HL-60 (cell line): ENCODE data around the gene S100A9.

ENCODE experiments used
- CTCF ChIP-seq: IDR thresholded peaks from one replicate; pipeline ENCODE4 v1.5.1; 2011; ENCODE audit warnings: low read length, control low read depth, inconsistent platforms; ENCODE audit not compliant: insufficient read depth
- GABPA ChIP-seq: IDR thresholded peaks from 2 replicates; pipeline ENCODE4 v1.6.1; 2012; ENCODE audit warnings: low read depth
- POLR2AphosphoS5 ChIP-seq: IDR thresholded peaks from 2 replicates; pipeline ENCODE4 v1.6.1; 2012; ENCODE audit warnings: low read depth
- REST ChIP-seq: IDR thresholded peaks from 2 replicates; pipeline ENCODE4 v1.6.1; 2012; ENCODE audit warnings: low read depth; ENCODE audit not compliant: insufficient replicate concordance
- SPI1 ChIP-seq: IDR thresholded peaks from 2 replicates; pipeline ENCODE4 v1.6.1; 2012; ENCODE audit warnings: low read depth, mild to moderate bottlenecking, borderline replicate concordance

GRCh38 chr1:153390938-153391710 is 33.5 kb downstream of the S100A9 start, which contains the start of gene S100A8:
- TF ChIP-seq CTCF = no peak
- TF ChIP-seq POLR2AphosphoS5 = peak; percentile 94
- peak; percentile 67 for TF ChIP-seq REST
- no peak; the same call in 1 of the 2 replicates for TF ChIP-seq GABPA
- peak; percentile 87 for TF ChIP-seq SPI1
